Activated B cell treated with CpG ODN at 0.5 μM for 24 hours (primary cell): ENCODE results near the gene ZNF138. TPM values are rescaled to one million over a fixed set of nuclear protein-coding genes. Genes with fewer than 3 reads are reported as not detected.

Experiments used
- ATAC-seq: fragments of 200-7000 bp; cut with Tn5 transposase; one replicate; pipeline ENCODE4 v1.10.0; 2021; ENCODE audit warnings: low read depth, mild to moderate bottlenecking, moderate library complexity
- CTCF ChIA-PET: fragments of 350-600 bp; sonication (Branson Sonifier 250); formaldehyde crosslinking; loops from one replicate; lab custom pipeline; 2021; ENCODE audit warnings: antibody characterized with exemption; lab: Charles Lee
- POLR2A ChIA-PET: fragments of 350-600 bp; sonication (Branson Sonifier 250); formaldehyde crosslinking; loops from one replicate; lab custom pipeline; 2021; ENCODE audit warnings: antibody characterized with exemption; lab: Charles Lee
- DNase-seq: peaks from one replicate; pipeline ENCODE4 v3.0.0; 2022
- H3K27ac Mint-ChIP-seq: one replicate; pipeline ENCODE4 v1.8.0; 2020; ENCODE audit warnings: mixed read lengths
- H3K27me3 Mint-ChIP-seq: one replicate; pipeline ENCODE4 v1.8.0; 2021; ENCODE audit warnings: mixed read lengths
- H3K36me3 Mint-ChIP-seq: one replicate; pipeline ENCODE4 v1.8.0; 2021; ENCODE audit warnings: low read depth, mixed read lengths
- H3K4me1 Mint-ChIP-seq: one replicate; pipeline ENCODE4 v1.8.0; 2021; ENCODE audit warnings: mixed read lengths
- H3K4me3 Mint-ChIP-seq: one replicate; pipeline ENCODE4 v1.8.0; 2020; ENCODE audit warnings: mild to moderate bottlenecking, mixed read lengths
- H3K9me3 Mint-ChIP-seq: one replicate; pipeline ENCODE4 v1.8.0; 2020; ENCODE audit warnings: mixed read lengths
- intact Hi-C: fragments of 100-400 bp; cut with micrococcal nuclease; formaldehyde crosslinking; loops from one replicate; pipeline ENCODE4 v1.15.1; 2024
- total RNA-seq: library from RNA; stranded (reverse); gene quantifications from 2 replicates; pipeline ENCODE4 v1.2.3, GENCODE V29; 2022
- TF ChIP-seq, protein P1 (sequence below): fragments of 200-600 bp; IDR thresholded peaks from one replicate; pipeline ENCODE4 v1.8.0; 2022; ENCODE audit warnings: antibody characterized with exemption, mild to moderate bottlenecking

ZNF138 gene
- total RNA-seq, 1 donor from 2014 or later = 17.8 TPM

DNA sequence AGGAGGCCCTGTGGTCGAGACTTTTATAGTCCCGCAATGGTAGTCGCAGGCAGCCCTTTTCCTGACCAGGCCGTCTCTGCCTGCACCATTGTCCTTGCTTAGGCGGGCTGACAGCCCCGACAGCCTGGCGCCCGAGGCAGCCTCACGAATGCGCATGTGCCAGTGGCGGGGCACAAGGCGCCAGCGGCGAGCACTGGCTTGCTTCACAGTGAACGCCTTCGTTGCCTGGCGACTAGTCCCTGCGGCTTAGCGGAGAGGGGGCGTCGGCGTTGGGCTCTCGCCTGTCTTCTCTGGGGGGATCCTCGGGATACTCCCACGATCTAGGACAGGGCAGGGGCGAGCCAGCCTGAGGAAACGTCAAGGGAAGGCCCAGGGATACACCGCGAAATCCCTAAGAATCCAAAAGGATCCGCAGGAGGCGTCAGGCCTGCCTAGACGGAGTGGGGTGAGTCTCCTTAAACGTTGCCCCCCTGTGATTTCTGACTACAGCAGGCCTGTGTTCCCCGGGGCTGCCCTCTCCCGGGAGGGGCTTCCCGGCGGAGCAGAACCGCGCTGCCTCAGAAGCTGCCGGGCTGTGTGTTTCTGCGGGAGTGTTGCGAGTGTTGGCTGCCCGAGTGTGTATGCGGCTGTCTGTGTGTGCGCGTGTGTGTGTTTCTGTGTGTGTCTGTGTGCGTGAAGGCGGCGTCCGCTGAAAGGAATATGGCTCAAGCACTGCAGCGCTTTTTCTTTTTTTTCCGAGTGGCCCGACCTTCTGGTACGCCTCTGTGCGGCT lies 88.3 kb downstream of the ZNF138 start:
- POLR2A ChIA-PET = no interaction called here
- intact Hi-C loops = loop anchor here (10.0 kb wide), 1 partner anchor 248 kb away; no protein-coding TSS in a partner anchor
- Mint-ChIP-seq H3K27ac (no peak overlapping the region), H3K4me1 (peaks cover 15% of the 10 kb centered on the region), H3K27me3 (peaks cover 65% of the 10 kb centered on the region), H3K36me3 (no peaks in the 10 kb centered on the region), H3K9me3 (peaks cover 2% of the 10 kb centered on the region), H3K4me3 (peak overlapping the region; percentile 77)
- TF ChIP-seq, protein P1, sequence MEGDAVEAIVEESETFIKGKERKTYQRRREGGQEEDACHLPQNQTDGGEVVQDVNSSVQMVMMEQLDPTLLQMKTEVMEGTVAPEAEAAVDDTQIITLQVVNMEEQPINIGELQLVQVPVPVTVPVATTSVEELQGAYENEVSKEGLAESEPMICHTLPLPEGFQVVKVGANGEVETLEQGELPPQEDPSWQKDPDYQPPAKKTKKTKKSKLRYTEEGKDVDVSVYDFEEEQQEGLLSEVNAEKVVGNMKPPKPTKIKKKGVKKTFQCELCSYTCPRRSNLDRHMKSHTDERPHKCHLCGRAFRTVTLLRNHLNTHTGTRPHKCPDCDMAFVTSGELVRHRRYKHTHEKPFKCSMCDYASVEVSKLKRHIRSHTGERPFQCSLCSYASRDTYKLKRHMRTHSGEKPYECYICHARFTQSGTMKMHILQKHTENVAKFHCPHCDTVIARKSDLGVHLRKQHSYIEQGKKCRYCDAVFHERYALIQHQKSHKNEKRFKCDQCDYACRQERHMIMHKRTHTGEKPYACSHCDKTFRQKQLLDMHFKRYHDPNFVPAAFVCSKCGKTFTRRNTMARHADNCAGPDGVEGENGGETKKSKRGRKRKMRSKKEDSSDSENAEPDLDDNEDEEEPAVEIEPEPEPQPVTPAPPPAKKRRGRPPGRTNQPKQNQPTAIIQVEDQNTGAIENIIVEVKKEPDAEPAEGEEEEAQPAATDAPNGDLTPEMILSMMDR = no peak
- CTCF ChIA-PET = no interaction called here
- ATAC-seq = peak; percentile 62
- no peak for DNase-seq

Other genes with a start within 250 kb of the ZNF138 start
- gene ZNF680, start 231.4 kb upstream of the ZNF138 start, total RNA-seq = 17.1 and 22.0 TPM in 2 replicates
- gene ZNF107, start 128.3 kb upstream of the ZNF138 start, total RNA-seq = 40.3 and 50.5 TPM in 2 replicates
- gene ZNF273, start 108.8 kb downstream of the ZNF138 start, total RNA-seq = 10.6 and 12.3 TPM in 2 replicates
- gene ZNF117, start 196.6 kb downstream of the ZNF138 start, total RNA-seq = 10.1 and 12.8 TPM in 2 replicates
- 23.2 and 24.8 TPM in 2 replicates for gene ERV3-1, start 212.3 kb downstream of the ZNF138 start, total RNA-seq